MG63 (cell line): ENCODE results near the gene ANKLE2. TPM values are rescaled to one million over a fixed set of nuclear protein-coding genes. Genes with fewer than 3 reads are reported as not detected.

Experiments
- DNase-seq: peaks from one replicate; pipeline ENCODE4 v3.0.0-alpha.2; 2020
- H3K27me3 ChIP-seq: fragments of 250-450 bp; sonication (Bioruptor Pico); 2 replicates; pipeline ENCODE4 v1.5.1; 2020; ENCODE audit warnings: mild to moderate bottlenecking, moderate library complexity
- H3K36me3 ChIP-seq: fragments of 250-450 bp; sonication (Bioruptor Pico); 2 replicates; pipeline ENCODE4 v1.5.1; 2020; ENCODE audit warnings: mild to moderate bottlenecking, moderate library complexity
- H3K4me3 ChIP-seq: fragments of 250-450 bp; sonication (Bioruptor Pico); 2 replicates; pipeline ENCODE4 v1.5.1; 2020; ENCODE audit warnings: mild to moderate bottlenecking, moderate library complexity
- H3K9me3 ChIP-seq: fragments of 250-450 bp; sonication (Bioruptor Pico); 2 replicates; pipeline ENCODE4 v1.5.1; 2020; ENCODE audit warnings: mild to moderate bottlenecking, moderate library complexity
- total RNA-seq: library from RNA; depleted of rRNA; stranded (reverse); fragments of >200 nt; shearing (Covaris generic); gene quantifications from 2 replicates; pipeline ENCODE4 v1.2.3, GENCODE V29; 2014; ENCODE audit warnings: low replicate concordance; rRNA removed

The ANKLE2 gene
- total RNA-seq, 1 experiment from 2014 or later = 63.0 TPM

GRCh38 chr12:132690112-132690511 is 71.5 kb downstream of the ANKLE2 start:
- no peak overlapping the region for H3K4me3 ChIP-seq
- peaks cover 34% of the 10 kb centered on the region for H3K36me3 ChIP-seq
- no peak for DNase-seq
- no peaks in the 10 kb centered on the region for H3K9me3 ChIP-seq
- no peaks in the 10 kb centered on the region for H3K27me3 ChIP-seq

- Histone ChIP-seq H3K9me3 (no peaks in the 10 kb centered on the region), H3K36me3 (peaks cover 34% of the 10 kb centered on the region), H3K4me3 (0 out of 2 replicates have a peak overlapping the region, but pooled peaks have one; percentile 16), H3K27me3 (no peaks in the 10 kb centered on the region)
- DNase-seq = no peak
Observed at GRCh38 chr12:132689227-132689626, 72.4 kb downstream of the ANKLE2 start.

- Histone ChIP-seq H3K9me3 (no peaks in the 10 kb centered on the region), H3K36me3 (peaks cover 38% of the 10 kb centered on the region), H3K27me3 (no peaks in the 10 kb centered on the region), H3K4me3 (peak within 1 kb of the TSS; percentile 88)
- peak; percentile 97 for DNase-seq
Observed at GRCh38 chr12:132687211-132688164, 74.1 kb downstream of the ANKLE2 start, which contains the start of the genes POLE and PXMP2. TSS of gene POLE (minus strand) at chr12:132687342. CDS start at chr12:132687315, 27 bp downstream. TSS of gene PXMP2 (plus strand) at chr12:132687587. CDS start at chr12:132687671, 84 bp downstream.

GRCh38 chr12:132686825-132687210 is 74.8 kb downstream of the ANKLE2 start:
- Histone ChIP-seq H3K36me3 (peaks cover 42% of the 10 kb centered on the region), H3K4me3 (peak overlapping the region; percentile 88), H3K27me3 (no peaks in the 10 kb centered on the region), H3K9me3 (no peaks in the 10 kb centered on the region)
- peak; percentile 65 for DNase-seq

GRCh38 chr12:132685400-132685799 is 76.2 kb downstream of the ANKLE2 start:
- Histone ChIP-seq H3K4me3 (no peak overlapping the region; the same call in 1 of the 2 replicates), H3K36me3 (peaks cover 41% of the 10 kb centered on the region), H3K27me3 (no peaks in the 10 kb centered on the region), H3K9me3 (no peaks in the 10 kb centered on the region)
- DNase-seq = no peak

GRCh38 chr12:132677492-132677891 is 84.1 kb downstream of the ANKLE2 start:
- Histone ChIP-seq H3K9me3 (no peaks in the 10 kb centered on the region), H3K36me3 (peaks cover 92% of the 10 kb centered on the region), H3K27me3 (no peaks in the 10 kb centered on the region), H3K4me3 (no peak overlapping the region)
- no peak for DNase-seq

- DNase-seq = no peak
- Histone ChIP-seq H3K9me3 (no peaks in the 10 kb centered on the region), H3K36me3 (peaks cover 93% of the 10 kb centered on the region), H3K4me3 (no peak overlapping the region), H3K27me3 (no peaks in the 10 kb centered on the region)
Observed at GRCh38 chr12:132675757-132676432, 85.7 kb downstream of the ANKLE2 start.

Other genes with a start within 250 kb of the ANKLE2 start
- gene LRCOL1, start 151.2 kb downstream of the ANKLE2 start, total RNA-seq = not detected in 2 replicates
- not detected in 2 replicates for gene P2RX2, start 143.1 kb downstream of the ANKLE2 start, total RNA-seq
- gene POLE, start 74.5 kb downstream of the ANKLE2 start, total RNA-seq = 18.8 and 47.9 TPM in 2 replicates
- 130 and 145 TPM in 2 replicates for gene PXMP2, start 74.2 kb downstream of the ANKLE2 start, total RNA-seq
- 137 and 151 TPM in 2 replicates for gene PGAM5, start 51.0 kb downstream of the ANKLE2 start, total RNA-seq
- 67.0 and 96.0 TPM in 2 replicates for gene GOLGA3, start 67.0 kb upstream of the ANKLE2 start, total RNA-seq
- 12.6 and 33.3 TPM in 2 replicates for gene CHFR, start 125.8 kb upstream of the ANKLE2 start, total RNA-seq
- 3.9 and 6.0 TPM in 2 replicates for gene ZNF605, start 194.5 kb upstream of the ANKLE2 start, total RNA-seq
- gene ZNF26, start 224.5 kb upstream of the ANKLE2 start, total RNA-seq = 10.5 and 10.9 TPM in 2 replicates